GM12891 (cell line): ENCODE results near the gene ASB2.

ENCODE experiments used
- DNase-seq: peaks from one replicate; pipeline ENCODE4 v3.0.0; 2011; ENCODE audit warnings: low spot score; ENCODE audit not compliant: insufficient read length
- FAIRE-seq: peaks from 2 replicates; lab custom pipeline; 2011; peaks lifted over from hg19 to GRCh38; lab: Jason Lieb, UNC
- PAX5 ChIP-seq: IDR thresholded peaks from 2 replicates; pipeline ENCODE4 v1.6.1; 2011; ENCODE audit warnings: low read length, moderate library complexity, mild to moderate bottlenecking; ENCODE audit not compliant: insufficient read depth, severe bottlenecking
- POLR2A ChIP-seq: IDR thresholded peaks from 2 replicates; pipeline ENCODE4 v1.6.1; 2011; ENCODE audit warnings: low read depth, low read length, control low read depth
- POLR2AphosphoS5 ChIP-seq: IDR thresholded peaks from 2 replicates; pipeline ENCODE4 v1.6.1; 2011; ENCODE audit warnings: low read depth, low read length, control low read depth
- POU2F2 ChIP-seq: IDR thresholded peaks from 2 replicates; pipeline ENCODE4 v1.6.1; 2011; ENCODE audit warnings: low read depth, mild to moderate bottlenecking, control low read depth, low read length, moderate library complexity
- SPI1 ChIP-seq: IDR thresholded peaks from 2 replicates; pipeline ENCODE4 v1.6.1; 2011; ENCODE audit warnings: low read depth, low read length, control low read depth
- TAF1 ChIP-seq: IDR thresholded peaks from 2 replicates; pipeline ENCODE4 v1.6.1; 2011; ENCODE audit warnings: low read depth, low read length, control low read depth

The ASB2 gene

GRCh38 chr14:93964820-93965286 lies 11.5 kb downstream of the ASB2 start:
- DNase-seq (no peak), FAIRE-seq (no peak)
- TF ChIP-seq POLR2A = no peak

- TF ChIP-seq POLR2AphosphoS5 (no peak), TAF1 (no peak), SPI1 (no peak), POLR2A (no peak), PAX5 (no peak), POU2F2 (no peak)
- FAIRE-seq (no peak), DNase-seq (no peak)
Measured at GRCh38 chr14:93964281-93964680, 12.1 kb downstream of the ASB2 start.

- FAIRE-seq (no peak), DNase-seq (no peak)
- TF ChIP-seq TAF1 (no peak), POU2F2 (no peak), PAX5 (no peak), POLR2A (no peak), SPI1 (no peak), POLR2AphosphoS5 (no peak)
Measured at GRCh38 chr14:93963692-93964091, 12.7 kb downstream of the ASB2 start.

- TF ChIP-seq SPI1 (peak; percentile 79), POU2F2 (peak; percentile 79; the same call in 1 of the 2 replicates), POLR2A (peak; percentile 53; the same call in 1 of the 2 replicates), PAX5 (no peak)
- DNase-seq = peak; percentile 47
Measured at GRCh38 chr14:93962701-93963601, 13.4 kb downstream of the ASB2 start.

GRCh38 chr14:93961620-93962019 lies 14.8 kb downstream of the ASB2 start:
- FAIRE-seq (peak; percentile 40), DNase-seq (no peak)
- TF ChIP-seq SPI1 (no peak), POU2F2 (peak; percentile 77; the same call in 1 of the 2 replicates), TAF1 (no peak), PAX5 (no peak), POLR2AphosphoS5 (peak; percentile 45; the same call in 1 of the 2 replicates), POLR2A (no peak; the same call in 1 of the 2 replicates)

More at GRCh38 chr14:93962701-93963601, 13.4 kb downstream of the ASB2 start:
- peak; percentile 96 for FAIRE-seq

- DNase-seq = no peak
- no peak for TF ChIP-seq SPI1
- no peak for TF ChIP-seq TAF1
- no peak for TF ChIP-seq POU2F2
- TF ChIP-seq POLR2A = no peak
- no peak for TF ChIP-seq PAX5
- no peak for TF ChIP-seq POLR2AphosphoS5
- FAIRE-seq = no peak
Measured at GRCh38 chr14:93960774-93961438, 15.5 kb downstream of the ASB2 start.

GRCh38 chr14:93960108-93960475 lies 16.3 kb downstream of the ASB2 start:
- TF ChIP-seq POU2F2 (peak; percentile 44), PAX5 (no peak), POLR2AphosphoS5 (no peak), TAF1 (0 out of 2 replicates have a peak, but pooled peaks have one; percentile 31), POLR2A (peak; percentile 55; the same call in 1 of the 2 replicates)
- FAIRE-seq (no peak), DNase-seq (no peak)

GRCh38 chr14:93959239-93960107 lies 16.9 kb downstream of the ASB2 start:
- FAIRE-seq = peak; percentile 97
- DNase-seq = peak; percentile 82
- TF ChIP-seq TAF1 = peak; percentile 87
- peak; percentile 97 for TF ChIP-seq POU2F2
- TF ChIP-seq POLR2A = peak; percentile 94
- TF ChIP-seq SPI1 = peak; percentile 73
- no peak for TF ChIP-seq PAX5
- peak; percentile 96 for TF ChIP-seq POLR2AphosphoS5
